IMR-90 (cell line): ENCODE data around the gene DEFB121.

Experiments
- RCOR1 ChIP-seq: IDR thresholded peaks from 2 replicates; pipeline ENCODE4 v1.6.1; 2012; ENCODE audit warnings: mild to moderate bottlenecking, low read length, improper control_type of control experiment; ENCODE audit not compliant: insufficient replicate concordance
- TF ChIP-seq, protein P1 (sequence below): conservative IDR thresholded peaks from 2 replicates; pipeline ENCODE4 v1.5.1; 2012; ENCODE audit warnings: mild to moderate bottlenecking, low read depth, low read length, improper control_type of control experiment

DNA sequence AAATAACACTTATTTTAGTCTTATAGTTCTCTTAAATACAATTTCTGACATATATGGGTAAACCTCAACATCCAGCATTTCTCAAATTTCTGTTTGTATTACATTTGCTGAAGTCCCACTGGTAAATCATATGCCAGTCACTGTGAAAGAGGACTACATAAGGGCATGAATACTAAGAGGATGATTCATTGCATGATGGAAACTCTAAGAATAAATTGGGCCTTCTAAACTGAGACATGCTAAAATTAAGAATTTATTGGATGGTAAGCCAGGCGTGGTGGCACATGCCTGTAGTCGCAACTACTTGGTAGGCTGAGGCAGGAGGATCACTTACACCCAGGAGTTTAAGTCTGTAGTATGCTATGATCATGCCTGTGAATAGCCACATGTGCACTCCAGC is 46.6 kb upstream of the DEFB121 start:
- TF ChIP-seq, protein P1, sequence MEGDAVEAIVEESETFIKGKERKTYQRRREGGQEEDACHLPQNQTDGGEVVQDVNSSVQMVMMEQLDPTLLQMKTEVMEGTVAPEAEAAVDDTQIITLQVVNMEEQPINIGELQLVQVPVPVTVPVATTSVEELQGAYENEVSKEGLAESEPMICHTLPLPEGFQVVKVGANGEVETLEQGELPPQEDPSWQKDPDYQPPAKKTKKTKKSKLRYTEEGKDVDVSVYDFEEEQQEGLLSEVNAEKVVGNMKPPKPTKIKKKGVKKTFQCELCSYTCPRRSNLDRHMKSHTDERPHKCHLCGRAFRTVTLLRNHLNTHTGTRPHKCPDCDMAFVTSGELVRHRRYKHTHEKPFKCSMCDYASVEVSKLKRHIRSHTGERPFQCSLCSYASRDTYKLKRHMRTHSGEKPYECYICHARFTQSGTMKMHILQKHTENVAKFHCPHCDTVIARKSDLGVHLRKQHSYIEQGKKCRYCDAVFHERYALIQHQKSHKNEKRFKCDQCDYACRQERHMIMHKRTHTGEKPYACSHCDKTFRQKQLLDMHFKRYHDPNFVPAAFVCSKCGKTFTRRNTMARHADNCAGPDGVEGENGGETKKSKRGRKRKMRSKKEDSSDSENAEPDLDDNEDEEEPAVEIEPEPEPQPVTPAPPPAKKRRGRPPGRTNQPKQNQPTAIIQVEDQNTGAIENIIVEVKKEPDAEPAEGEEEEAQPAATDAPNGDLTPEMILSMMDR: no peak
- TF ChIP-seq RCOR1: no peak
